Lung microvascular endothelial cell (primary cell): Measurements from ENCODE around the gene VILL. TPM values are rescaled to one million over a fixed set of nuclear protein-coding genes. Genes with fewer than 3 reads are reported as not detected.
A peak's percentile ranks its signal among the peaks of the same experiment; 100 is the strongest.
"Not testable (repeated sequence)": the region's sequence is repeated elsewhere in the genome, so short reads cannot be mapped to it uniquely, and the experiment has no call there.

ENCODE experiments used
- DNase-seq, 2 donors: peaks; one replicate each; pipeline versions ENCODE4 v3.0.0 to v3.0.0-alpha.2; 2010; ENCODE audit warnings: low read depth in 2 of 2
- total RNA-seq: library from RNA; depleted of rRNA; stranded (reverse); fragments of >200 nt; gene quantifications from 2 replicates; pipeline ENCODE4 v1.2.1, GENCODE V29; 2014

The VILL gene
- total RNA-seq, 1 donor from 2014 or later: 2.8 TPM

DNA sequence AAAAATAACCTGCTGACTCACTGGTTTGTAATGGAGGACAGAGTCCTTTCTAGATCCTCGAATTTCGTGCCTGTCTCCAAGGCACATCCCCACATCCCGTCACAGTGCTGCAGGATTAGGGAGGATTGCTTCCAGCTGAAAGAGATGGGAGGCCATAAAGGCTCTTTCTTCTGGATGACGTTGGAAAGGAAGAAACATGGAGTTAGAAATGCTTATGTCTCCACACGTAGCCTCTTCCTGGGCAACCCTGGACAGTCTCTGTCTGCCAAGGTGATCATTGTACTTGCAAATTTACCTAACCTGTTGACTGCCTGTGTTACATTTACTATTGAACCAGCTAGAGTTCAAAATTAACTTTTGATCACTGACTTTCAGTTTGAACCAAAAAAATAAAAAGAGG is 27.6 kb upstream of the VILL start:
- no peak for DNase-seq

- DNase-seq: no peak
These were observed 27.0 kb upstream of the VILL start for GRCh38 chr3:37963635-37964034.

DNA sequence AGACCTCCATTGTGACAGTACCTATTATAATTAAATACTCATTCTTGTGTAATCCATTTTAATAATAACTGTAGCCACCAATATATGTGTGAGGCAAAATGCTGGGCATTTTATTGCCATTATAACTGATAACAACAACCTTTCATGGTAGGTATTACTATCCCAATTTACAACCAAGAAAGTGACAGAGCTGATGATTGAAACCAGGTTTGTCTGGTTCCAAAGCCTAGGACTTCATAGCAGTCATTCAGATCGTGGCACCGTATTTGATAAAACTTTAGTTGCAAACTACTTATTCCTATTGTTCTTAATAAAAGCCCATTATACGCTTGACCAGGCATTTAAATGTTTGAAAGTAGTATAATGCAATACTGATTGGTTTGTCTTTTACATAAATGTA is 26.4 kb upstream of the VILL start:
- no peak for DNase-seq

DNA sequence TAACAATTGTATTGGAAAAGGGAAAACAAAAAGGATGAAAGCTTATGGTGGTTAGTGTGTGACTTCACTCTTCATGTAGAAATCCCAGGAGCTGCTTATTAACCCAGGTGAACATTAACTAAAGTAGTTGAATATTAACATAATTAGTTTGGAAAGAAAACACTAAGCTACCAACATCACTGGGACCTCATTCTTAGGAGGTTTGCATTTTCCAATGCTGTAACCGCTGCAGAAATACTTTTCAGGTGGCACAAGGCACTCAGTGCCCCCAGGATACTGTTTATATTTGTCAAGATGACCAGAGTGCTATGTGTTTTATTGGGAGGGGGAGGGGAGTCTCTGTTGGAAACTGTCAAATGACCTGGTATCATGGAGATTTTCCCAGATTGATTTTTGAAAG is 25.9 kb upstream of the VILL start:
- no peak for DNase-seq

DNA sequence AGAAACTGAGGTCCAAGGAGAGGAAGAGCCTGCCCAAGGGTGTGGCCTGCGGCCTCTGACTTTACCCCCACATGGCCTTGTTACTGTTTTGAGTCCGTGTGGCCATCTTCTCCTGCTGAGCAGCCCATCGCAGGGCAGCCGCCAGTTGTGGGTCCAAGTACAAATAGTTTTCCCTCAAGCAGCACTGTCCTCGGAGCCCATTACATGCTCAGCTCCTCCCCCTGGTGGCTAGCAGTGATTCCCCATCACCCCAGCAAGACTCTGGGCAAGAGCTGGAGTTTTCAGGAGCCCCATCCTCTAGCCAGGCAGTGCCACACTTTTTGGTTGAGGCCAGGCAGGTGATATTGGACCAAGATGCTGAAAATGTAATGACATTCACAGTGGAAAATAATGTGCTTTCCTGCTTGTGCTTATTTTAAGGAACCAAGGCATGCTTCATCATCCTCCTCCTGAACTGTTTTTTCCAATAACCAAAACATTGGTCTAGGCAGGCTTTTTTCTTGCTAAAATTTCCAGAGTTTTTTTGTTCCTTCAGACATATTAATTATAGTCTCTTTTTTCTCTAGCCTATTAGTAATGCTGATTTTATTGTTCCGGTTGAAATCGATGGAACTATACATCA is 23.2 kb upstream of the VILL start:
- DNase-seq: peak; percentile 75 to 81

DNA sequence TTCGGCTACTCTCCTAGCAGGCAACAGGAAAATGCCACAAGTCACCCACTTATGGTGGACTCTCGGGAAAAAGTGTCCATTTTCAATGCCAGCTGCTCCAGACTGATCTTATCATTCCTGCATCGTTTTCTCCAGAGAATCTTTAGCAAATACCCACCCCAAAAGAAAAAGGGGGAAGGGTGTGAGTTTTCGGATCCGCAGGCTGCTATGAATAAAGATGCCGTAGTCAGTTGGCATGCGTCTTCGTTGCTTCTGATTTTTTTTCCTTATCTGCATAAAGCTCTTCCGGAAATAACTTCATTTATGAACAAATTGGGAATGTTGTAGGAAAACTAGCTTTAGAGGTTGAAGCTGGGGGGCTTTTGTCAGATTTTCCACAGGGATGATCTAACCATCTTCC is 22.4 kb upstream of the VILL start:
- DNase-seq: no peak

- no peak for DNase-seq
These were observed 21.6 kb upstream of the VILL start for GRCh38 chr3:37968813-37969595.

DNA sequence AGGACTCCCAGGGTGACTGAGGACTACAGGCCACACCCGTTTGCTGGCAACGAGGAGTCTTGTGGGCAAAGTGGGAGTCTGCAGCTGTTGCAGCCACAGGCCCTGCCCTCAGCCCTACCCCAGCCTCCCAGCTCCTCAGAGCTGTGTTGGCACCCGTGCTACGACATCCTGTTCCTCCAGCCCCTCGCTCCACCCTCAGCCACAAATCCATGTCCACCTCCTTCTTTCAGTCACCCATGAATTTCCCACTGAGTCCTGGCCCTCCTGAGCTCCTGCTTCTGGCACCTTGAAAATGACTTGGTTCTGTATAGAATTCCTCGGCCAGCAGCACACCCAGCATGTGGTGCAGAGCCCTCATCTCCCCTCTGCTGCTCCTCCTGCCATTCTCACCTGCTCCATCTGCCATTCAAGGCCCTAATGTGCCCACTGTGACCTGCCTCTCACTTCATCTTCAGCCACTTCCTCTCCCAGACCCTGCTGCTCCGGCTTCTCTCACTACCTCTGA is 20.9 kb upstream of the VILL start:
- DNase-seq: no peak

DNA sequence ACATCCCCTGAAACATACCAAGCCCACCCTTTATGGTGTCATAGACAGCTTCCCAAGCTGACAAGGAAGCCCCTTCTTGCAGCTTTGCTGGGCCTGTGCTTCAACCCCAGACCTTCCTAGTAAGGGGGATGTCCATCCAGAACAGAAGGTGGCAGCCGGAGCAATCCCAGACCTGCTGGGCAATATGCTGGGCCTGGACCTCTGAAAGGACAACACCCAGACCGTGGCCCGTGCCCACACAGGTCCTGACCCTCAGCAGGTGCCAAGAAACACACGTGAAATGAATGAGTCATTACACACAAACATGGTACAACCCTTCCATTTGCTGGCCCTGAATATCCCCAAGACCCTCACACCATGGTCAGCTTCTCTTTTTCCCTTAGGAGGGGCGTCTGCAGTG is 19.8 kb upstream of the VILL start:
- DNase-seq: peak in 1 of 2 donors; percentile 47

GRCh38 chr3:37971467-37971866 is 19.1 kb upstream of the VILL start:
- no peak for DNase-seq

DNA sequence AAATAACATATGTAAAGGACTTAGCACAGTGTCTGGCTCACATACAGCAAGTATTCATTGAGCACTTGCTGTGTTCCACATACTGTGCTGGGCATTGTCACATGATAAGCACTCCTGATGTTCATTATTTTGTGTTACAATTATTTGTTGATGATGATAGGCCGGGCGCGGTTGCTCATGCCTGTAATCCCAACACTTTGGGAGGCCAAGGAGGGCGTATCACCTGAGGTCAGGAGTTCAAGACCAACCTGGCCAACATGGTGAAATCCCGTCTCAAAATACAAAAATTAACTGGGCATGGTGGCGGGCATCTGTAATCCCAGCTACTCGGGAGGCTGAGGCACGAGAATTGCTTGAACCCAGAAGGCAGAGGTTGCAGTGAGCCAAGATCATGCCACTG is 18.5 kb upstream of the VILL start:
- not testable (repeated sequence) for DNase-seq

DNA sequence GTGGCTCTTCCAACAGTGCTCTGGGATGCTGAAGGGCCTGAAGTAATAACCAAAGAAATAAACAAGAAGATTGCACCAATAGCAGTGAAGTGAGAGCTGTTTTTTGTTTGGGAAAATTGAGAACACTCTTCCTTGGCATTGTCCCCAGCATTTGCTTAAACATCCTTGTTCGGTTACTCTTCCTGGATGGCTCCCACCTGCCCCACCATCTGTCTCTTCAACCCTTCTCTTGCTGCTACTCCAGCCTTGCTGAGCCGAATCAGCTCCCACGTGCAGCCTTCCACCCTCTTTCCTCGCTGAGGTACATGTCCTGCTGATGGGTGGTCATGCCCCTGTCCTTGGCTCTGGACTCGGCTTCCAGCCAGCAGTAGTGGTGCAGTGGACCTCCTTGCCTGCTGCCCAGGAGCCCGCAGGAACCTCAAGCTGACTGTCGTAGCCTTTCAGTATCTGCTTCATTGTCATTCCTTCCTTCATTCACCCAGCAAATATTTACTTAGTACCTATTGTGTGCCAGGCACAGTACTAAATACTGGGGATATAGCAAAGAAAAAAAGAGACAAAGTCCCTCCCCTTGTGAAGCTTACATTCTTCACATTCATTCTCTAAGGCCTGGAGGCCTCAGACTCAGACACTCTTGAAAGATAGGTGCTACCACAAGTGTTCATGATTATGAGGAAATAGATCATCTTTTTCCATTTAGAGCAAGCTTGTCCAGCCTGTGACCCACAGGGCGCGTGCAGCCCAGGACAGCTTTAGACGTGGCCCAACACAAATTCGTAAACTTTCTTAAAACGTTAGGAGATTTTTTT is 17.1 kb upstream of the VILL start:
- no peak for DNase-seq

GRCh38 chr3:37974121-37975083 is 16.2 kb upstream of the VILL start:
- peak; percentile 79 to 82 for DNase-seq

DNA sequence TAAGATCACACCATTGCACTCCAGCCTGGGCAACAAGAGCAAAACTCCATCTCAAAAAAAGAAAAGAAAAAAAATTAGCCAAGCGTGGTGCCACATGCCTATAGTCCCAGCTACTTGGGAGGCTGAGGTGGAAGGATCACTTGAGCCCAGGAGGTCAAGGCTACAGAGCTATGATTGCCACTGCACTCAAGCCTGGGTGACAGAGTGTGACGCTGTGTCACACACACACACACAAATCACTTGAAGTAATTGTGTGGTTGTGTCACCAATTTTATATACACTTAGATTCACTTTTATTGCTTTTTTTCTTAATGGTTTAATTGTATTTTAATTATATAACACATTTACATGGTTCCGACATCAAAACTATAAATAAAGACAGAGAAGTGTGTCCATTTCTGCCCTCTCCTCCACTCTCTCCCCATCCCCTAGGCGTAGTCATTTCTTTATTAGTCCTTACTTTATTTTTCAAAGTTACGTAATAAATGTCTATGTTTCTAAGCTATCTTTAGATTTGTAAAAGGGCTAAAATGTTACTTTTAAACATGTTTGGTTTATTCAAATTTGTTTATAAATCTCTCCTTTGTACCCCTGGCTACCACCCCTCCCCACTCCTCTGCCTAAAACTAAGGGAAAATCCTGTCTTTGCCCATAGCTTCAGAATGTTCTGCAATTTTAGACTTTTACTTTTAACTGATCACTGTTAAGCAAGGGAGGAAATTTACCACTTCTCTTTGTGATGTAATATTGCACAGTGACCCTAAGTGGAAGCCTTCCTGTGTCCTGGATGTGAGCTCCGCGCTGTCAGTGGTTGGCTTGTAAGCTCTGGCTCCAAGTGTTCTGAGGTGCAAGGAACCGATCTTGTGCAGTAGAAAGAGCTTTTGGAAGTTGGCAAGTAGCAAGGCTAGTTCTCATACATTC is 10.8 kb upstream of the VILL start:
- no peak for DNase-seq

DNA sequence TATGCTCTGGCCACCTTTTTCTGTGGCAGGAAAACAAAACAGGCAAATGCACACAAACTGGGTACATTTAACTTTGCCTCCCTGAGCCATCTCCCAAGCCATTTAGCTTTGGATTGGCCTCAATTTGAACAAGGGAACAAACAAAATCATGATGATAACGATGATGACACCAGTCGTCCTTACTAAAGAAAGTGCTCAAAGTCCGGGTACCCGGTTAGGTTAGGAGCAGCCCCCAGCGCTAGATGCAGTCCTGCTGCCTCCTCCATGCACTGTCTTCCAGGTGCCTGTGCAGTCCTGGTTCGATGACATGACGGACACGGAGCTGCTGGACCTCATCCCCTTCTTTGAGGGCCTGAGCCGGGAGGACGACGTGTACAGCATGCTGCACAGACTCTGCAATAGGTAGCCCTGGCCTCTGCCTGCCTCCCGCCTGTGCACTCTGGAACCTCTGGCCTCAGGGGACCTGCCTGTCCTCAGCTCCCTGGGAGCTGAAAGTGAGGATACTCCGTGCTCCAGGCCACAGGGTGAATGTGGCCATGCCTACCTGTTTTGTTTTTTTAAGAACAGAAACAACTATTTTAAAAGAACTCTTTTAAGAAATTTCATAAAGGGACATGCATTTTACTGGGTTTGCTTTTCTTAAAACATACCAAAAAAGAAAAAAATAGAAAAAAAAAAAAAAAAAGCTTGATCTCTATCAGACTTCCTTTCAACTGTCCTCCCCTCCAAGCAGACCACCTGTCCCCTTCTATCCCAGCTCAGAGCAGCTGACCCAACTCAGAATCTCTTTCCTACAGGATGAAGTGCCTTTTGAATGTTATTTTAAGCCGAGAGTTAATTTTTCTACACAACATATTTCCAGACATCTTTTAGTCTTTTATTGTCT is 9.9 kb upstream of the VILL start:
- no peak for DNase-seq

- no peak for DNase-seq
These were observed 9.3 kb upstream of the VILL start for GRCh38 chr3:37981348-37981664.

DNA sequence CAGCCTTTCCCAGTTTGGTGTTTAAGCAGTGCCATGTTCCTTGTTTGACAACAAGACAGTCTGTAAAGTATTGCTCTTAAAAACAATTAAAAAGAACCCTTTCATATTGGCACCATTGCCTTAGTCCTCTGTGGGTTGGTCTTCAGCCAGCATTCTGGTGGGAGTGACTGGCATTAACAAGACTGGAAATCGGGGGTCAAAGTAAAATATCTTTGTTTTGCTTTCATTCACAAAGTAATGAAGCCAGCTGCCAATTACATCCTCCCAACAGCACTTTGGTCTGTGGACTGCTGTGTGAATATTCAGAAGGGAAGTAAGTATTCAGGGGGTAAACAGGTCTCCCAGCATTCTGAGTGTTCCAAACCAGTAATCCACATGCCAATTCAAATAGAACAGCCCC is 8.3 kb upstream of the VILL start:
- DNase-seq: peak in 1 of 2 donors; percentile 65

DNA sequence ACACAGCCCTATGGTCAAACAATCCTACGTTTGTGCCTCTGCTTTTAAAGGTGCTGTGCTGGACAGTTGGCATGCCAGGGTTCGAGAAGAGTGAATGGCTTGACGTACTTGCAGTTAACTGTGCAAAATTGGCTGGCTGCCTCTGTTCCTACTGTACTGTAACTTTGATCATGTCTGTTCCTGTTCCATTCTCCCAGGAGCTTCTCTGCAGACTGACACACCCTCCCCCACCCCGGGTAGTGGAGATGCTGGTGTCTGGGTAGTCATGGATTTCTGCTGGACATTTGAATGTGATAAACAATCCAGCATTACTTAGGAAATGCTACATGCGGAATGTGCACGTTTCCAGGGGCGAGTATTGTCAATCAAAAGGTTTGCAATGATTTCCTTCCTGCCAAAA is 6.5 kb upstream of the VILL start:
- DNase-seq: peak in 1 of 2 donors; percentile 47

DNA sequence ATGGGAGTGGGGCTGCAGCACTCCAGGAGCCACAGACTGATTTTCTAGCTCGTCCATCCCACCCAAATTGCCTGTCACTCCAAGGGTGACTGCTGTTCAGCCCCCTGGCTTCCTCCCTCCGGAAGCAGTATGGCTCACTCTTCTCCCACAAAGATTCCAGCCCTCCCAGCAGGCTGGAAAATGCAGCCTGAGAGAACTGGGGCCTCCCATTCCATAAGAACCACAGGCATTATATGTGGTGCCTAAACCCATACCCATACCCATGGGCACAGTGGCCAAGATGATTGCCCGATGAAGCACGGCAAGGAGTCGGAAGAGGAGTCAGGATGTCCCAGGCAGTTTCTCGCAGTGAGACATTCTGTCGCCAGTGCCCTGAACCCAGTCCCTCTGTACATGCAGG is 6.0 kb upstream of the VILL start:
- DNase-seq: peak in 1 of 2 donors; percentile 25
